ENCODE results near the gene BOLA2. TPM values are rescaled to one million over a fixed set of nuclear protein-coding genes. Genes with fewer than 3 reads are reported as not detected.

The BOLA2 gene
- 9.7 and 11.7 TPM in 2 replicates for total RNA-seq

GRCh38 chr16:29454269-29454668 lies at the start of gene BOLA2, which contains the start of gene SLX1B:
Gene BOLA2 (minus strand): TSS chr16:29454351. CDS start chr16:29454253, 98 bp downstream.
Gene SLX1B (plus strand): TSS chr16:29454533.

GRCh38 chr16:29459706-29460646 lies 5.8 kb upstream of the BOLA2 start, which contains the start of gene SULT1A4:
Gene SULT1A4 (plus strand): TSS chr16:29459913. CDS start chr16:29461386, 1,473 bp downstream.

Small RNA genes within 50 kb of the gene (small RNA-seq; reads per million reads assigned to genes)
- not detected for gene AC133555.2

Other genes with a start within 250 kb of the BOLA2 start
- under 0.01 and 2.2 TPM in 2 replicates for gene NPIPB11, start 47.6 kb downstream of the BOLA2 start, total RNA-seq
- 11.6 and 12.4 TPM in 2 replicates for gene SLX1B, start 182 bp upstream of the BOLA2 start, total RNA-seq
- gene SULT1A4, start 5.6 kb upstream of the BOLA2 start, total RNA-seq = 4.6 and 6.0 TPM in 2 replicates
- 14.1 and 27.8 TPM in 2 replicates for gene NPIPB12, start 52.1 kb upstream of the BOLA2 start, total RNA-seq
- not detected in 2 replicates for gene SPN, start 208.9 kb upstream of the BOLA2 start, total RNA-seq
- gene QPRT, start 224.8 kb upstream of the BOLA2 start, total RNA-seq = 0.52 and 1.6 TPM in 2 replicates

Data from articular chondrocyte of knee joint (primary cell).